ENCODE data around the gene CIROP.

Gene CIROP

DNA sequence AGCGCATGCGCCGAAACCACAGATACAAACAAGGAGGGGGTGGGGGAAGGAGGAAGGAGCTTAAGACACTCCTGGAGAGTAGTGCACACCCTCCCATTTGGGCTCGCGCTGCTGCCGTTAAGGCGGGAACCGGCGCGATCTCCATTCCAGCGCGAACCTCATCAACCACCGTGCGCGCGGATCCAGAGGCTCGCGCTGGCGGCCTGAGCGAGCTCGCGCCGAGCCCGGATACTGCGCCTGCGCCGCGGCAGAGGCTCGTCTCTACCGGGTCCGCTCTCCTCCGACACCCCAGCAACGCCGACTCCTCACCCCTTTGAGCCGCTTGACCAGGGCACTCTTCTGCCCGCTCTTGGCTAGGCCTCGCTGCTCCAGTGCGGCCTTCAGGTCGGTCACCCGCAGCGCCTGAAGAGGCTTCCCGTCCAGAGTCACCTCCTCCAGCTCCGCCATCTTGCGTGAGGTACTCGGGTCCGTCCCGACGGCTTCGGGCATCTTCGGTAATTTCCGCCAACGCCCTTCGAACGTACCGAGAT is 10.1 kb downstream of the CIROP start, which contains the start of gene ACIN1:
ACIN1 (minus strand) TSS at position 471 of the 530 bp plus-strand sequence; CDS start at position 447, 24 bp downstream.
- H3K4me1 Mint-ChIP-seq, result peaks cover 25% of the 10 kb centered on the region
- DNase-seq (ENCODE audit: low spot score in 2 of 2), result peak; percentile 99 to 100

DNA sequence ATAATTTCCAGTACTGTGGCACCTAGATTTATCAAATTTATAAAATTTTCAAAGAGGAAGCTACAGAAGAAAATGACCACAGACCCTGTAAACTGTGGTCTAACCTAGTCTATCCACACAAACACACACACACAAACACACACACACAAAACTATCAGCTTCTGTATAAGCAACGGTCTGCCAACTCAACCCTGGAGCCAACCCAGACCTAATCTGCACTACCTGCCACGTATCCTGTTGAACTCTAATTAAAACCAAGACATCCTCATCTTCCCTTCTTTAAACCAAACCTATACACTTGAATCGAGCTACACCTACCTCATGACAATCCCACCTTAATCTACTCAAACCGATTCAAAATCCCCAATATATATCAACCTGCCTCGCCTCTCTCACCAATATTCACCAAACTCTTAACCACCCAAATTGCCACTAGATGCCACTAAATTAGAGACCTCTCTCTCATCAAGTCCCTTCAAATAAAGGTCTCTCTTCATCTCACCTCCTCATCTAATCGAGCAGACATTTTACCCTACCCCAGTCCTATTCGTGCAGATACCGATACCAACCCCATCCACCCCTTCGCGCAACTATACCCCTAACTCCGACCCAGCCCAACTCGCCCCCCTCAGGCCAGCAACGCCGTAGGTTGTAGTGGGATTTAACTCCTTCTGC is 10.7 kb downstream of the CIROP start:
- no peak for DNase-seq (ENCODE audit: low spot score in 2 of 2)
- H3K36me3 Mint-ChIP-seq, result peaks cover 26% of the 10 kb centered on the region

More for the DNA sequence above, 10.1 kb downstream of the CIROP start, which contains the start of gene ACIN1:
- no peak within 1 kb of the TSS for H3K4me3 Mint-ChIP-seq
- H3K36me3 Mint-ChIP-seq, result peaks cover 31% of the 10 kb centered on the region
- ATAC-seq, result peak; percentile 67
- H3K27ac Mint-ChIP-seq, result no peak within 1 kb of the TSS
- H3K9me3 Mint-ChIP-seq, result no peaks in the 10 kb centered on the region

GRCh38 chr14:23093526-23093925 is 11.3 kb downstream of the CIROP start:
- H3K4me1 Mint-ChIP-seq, result peaks cover 30% of the 10 kb centered on the region
- no peak for DNase-seq (ENCODE audit: low spot score in 2 of 2)

More for the DNA sequence above, 10.7 kb downstream of the CIROP start:
- peaks cover 30% of the 10 kb centered on the region for H3K4me1 Mint-ChIP-seq
- no peak overlapping the region for H3K27ac Mint-ChIP-seq
- no peaks in the 10 kb centered on the region for H3K9me3 Mint-ChIP-seq
- ATAC-seq, result no peak
- no peak overlapping the region for H3K4me3 Mint-ChIP-seq

DNA sequence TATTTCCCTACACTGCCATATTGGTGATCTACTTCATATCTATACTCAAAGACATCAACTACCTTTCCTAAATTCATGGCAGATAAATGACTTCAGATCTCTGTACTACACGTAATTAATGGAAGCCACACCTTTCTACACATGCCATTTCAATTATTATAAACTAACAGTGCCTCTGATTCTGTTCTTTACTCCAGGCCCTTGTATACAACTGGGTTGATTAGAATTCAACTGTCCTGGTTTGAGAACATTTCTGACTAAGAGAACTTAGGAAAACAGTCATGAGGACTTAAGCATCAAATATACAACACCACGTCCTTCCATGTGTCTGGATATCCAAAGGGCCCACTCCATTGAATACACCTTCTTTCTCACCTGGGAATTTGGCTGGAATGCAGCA is 11.7 kb downstream of the CIROP start:
- Mint-ChIP-seq H3K36me3 (peaks cover 16% of the 10 kb centered on the region), H3K27ac (no peak overlapping the region)

More at GRCh38 chr14:23093526-23093925, 11.3 kb downstream of the CIROP start:
- Mint-ChIP-seq H3K36me3 (peaks cover 20% of the 10 kb centered on the region), H3K9me3 (no peaks in the 10 kb centered on the region), H3K27ac (no peak overlapping the region), H3K4me3 (no peak overlapping the region)
- ATAC-seq, result no peak

DNA sequence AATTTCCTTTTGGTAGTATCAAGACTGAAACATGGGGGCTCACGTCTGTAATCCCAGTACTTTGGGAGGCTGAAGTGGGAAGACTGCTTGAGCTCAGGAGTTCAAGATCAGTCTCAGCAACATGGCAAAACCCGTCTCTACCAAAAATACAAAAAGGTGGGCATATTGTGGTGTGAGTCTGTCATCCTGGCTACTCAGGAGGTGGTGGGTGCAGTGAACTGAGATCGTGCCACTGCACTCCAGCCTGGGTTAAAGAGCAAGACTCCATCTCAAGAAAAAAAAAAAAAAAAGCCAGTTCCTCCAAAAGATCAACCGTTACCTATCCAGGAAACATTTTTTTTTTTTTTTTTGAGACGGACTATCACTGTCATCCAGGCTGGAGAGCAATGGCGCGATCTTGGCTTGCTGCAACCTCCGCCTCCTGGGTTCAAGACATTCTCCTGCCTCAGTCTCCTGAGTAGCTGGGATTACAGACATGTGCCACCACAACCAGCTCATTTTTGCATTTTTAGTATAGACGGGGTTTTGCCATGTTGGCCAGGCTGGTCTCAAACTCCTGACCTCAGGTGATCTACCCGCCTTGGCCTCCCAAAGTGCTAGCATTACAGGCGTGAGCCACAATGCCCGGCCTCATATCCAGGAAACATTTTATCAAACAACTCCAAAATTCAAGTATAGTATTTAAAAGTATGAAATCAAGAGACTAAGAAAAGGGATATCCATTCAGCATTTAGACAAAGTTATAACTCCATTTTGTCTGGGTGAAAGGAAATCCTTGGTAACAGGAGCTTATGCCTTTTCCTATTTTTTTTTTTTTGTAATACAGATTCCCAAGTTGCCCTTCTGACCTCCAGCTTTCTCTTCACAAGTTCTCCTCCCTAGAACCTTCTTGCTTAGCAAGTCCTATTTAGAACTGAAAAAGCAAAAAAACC is 13.2 kb downstream of the CIROP start:
- Mint-ChIP-seq H3K4me3 (no peak overlapping the region), H3K36me3 (peaks cover under 1% of the 10 kb centered on the region), H3K4me1 (peaks cover 25% of the 10 kb centered on the region), H3K9me3 (no peaks in the 10 kb centered on the region), H3K27ac (no peak overlapping the region)
- DNase-seq (ENCODE audit: low spot score in 2 of 2), result no peak
- no peak for ATAC-seq

More for the DNA sequence above, 11.7 kb downstream of the CIROP start:
- Mint-ChIP-seq H3K9me3 (no peaks in the 10 kb centered on the region), H3K4me1 (peaks cover 30% of the 10 kb centered on the region), H3K4me3 (no peak overlapping the region)
- ATAC-seq (no peak), DNase-seq (ENCODE audit: low spot score in 2 of 2) (no peak)

DNA sequence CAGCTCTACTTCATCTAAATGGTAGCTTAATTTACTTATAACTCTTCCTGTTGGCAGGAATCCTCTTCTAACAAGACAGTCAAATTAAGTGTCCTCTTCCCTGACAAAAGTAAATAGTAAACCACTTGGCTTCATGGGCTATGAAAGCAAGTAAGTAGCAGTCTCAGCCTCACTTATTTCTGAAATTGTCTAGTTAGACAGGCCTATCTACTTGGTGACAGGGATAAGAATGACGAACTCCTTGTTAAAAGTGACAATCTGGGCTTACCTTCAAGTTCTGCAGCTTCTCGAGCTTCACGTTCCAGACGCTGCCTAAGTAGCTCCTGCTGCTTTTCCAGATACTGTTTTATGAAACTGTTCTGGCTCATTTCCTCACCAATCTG is 14.5 kb downstream of the CIROP start:
- H3K4me1 Mint-ChIP-seq, result peaks cover 37% of the 10 kb centered on the region
- ATAC-seq, result no peak
- DNase-seq (ENCODE audit: low spot score in 2 of 2), result no peak
- H3K4me3 Mint-ChIP-seq, result no peak overlapping the region
- no peak overlapping the region for H3K27ac Mint-ChIP-seq
- no peaks in the 10 kb centered on the region for H3K9me3 Mint-ChIP-seq
- no peaks in the 10 kb centered on the region for H3K36me3 Mint-ChIP-seq

- ATAC-seq, result no peak
- Mint-ChIP-seq H3K9me3 (no peaks in the 10 kb centered on the region), H3K4me3 (no peak overlapping the region), H3K36me3 (no peaks in the 10 kb centered on the region), H3K4me1 (peaks cover 38% of the 10 kb centered on the region), H3K27ac (peak overlapping the region; percentile 3)
- no peak for DNase-seq (ENCODE audit: low spot score in 2 of 2)
These were observed 15.1 kb downstream of the CIROP start for GRCh38 chr14:23089498-23090253.

DNA sequence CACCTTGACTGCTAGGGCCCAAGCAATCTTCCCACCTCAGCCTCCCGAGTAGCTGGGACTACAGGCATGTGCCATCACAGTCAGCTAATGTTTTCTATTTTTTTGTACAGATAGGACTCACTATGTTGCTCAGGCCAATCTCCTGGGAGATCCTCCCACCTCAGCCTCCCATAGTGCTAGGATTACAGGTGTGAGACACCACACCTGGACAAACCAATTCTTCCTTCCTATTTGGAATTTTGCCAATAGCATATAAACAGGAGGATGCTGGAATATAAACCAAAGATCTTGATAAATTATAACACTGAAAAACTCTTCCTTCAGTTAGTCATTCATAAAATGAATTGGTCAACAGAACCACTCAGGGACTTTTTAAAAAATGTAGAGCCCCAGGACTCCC is 18.2 kb downstream of the CIROP start:
- Mint-ChIP-seq H3K36me3 (no peaks in the 10 kb centered on the region), H3K27ac (no peak overlapping the region), H3K4me1 (peaks cover 30% of the 10 kb centered on the region), H3K9me3 (no peaks in the 10 kb centered on the region), H3K4me3 (no peak overlapping the region)
- no peak for DNase-seq (ENCODE audit: low spot score in 2 of 2)
- no peak for ATAC-seq

DNA sequence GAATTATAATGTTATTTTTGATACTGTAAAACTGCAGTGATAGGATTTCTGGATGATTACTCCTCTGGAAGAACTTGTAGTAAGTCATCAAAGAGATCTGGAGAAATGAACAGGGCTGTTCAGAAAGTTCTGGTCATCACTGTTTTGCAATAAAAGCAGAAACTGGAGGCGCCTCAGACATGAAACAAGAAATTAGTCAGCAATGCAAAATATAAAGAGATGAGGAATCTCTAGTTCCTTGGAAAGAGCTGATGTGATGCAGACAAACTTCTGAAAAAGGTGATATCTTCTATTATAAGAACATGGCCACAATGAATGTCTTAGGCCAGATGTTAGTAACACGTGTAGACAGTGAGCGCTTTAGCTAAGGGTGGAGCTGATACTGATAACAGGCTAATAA is 19.3 kb downstream of the CIROP start:
- H3K4me3 Mint-ChIP-seq, result peak overlapping the region; percentile 15
- no peaks in the 10 kb centered on the region for H3K36me3 Mint-ChIP-seq
- no peaks in the 10 kb centered on the region for H3K9me3 Mint-ChIP-seq
- H3K27ac Mint-ChIP-seq, result peak overlapping the region; percentile 82
- H3K4me1 Mint-ChIP-seq, result peaks cover 33% of the 10 kb centered on the region
- DNase-seq (ENCODE audit: low spot score in 2 of 2) (no peak), ATAC-seq (peak; percentile 66)

DNA sequence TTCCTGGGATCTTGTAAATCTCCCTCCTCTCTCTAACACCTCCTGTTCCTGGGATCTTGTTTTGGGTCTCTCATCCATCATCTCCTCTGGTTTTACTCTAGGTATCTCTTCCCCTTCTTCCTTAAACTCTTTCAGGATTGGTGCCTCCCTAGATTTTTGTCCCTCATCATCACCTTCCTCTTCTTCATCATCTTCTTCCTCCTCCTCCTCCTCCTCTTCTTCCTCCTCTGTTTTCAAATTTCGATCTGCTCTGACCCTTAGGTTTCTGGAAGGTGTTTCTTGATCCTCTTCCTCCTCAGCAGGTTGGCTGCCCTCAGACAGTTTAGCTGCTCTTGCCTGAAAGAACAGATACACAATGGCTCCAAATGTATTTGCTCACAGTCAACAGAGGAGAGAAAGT is 24.3 kb downstream of the CIROP start:
- peak overlapping the region; percentile 74 for H3K27ac Mint-ChIP-seq
- no peaks in the 10 kb centered on the region for H3K9me3 Mint-ChIP-seq
- H3K36me3 Mint-ChIP-seq, result no peaks in the 10 kb centered on the region
- H3K4me3 Mint-ChIP-seq, result no peak overlapping the region
- H3K4me1 Mint-ChIP-seq, result peaks cover 18% of the 10 kb centered on the region
- ATAC-seq (no peak), DNase-seq (ENCODE audit: low spot score in 2 of 2) (no peak)

GRCh38 chr14:23079716-23080115 is 25.1 kb downstream of the CIROP start:
- Mint-ChIP-seq H3K4me3 (no peak overlapping the region), H3K4me1 (peaks cover 15% of the 10 kb centered on the region), H3K36me3 (no peaks in the 10 kb centered on the region), H3K9me3 (no peaks in the 10 kb centered on the region), H3K27ac (peak overlapping the region; percentile 74)
- DNase-seq (ENCODE audit: low spot score in 2 of 2) (no peak), ATAC-seq (no peak)

- Mint-ChIP-seq H3K27ac (peak overlapping the region; percentile 74), H3K4me3 (no peak overlapping the region), H3K4me1 (peaks cover 15% of the 10 kb centered on the region), H3K36me3 (no peaks in the 10 kb centered on the region), H3K9me3 (no peaks in the 10 kb centered on the region)
- DNase-seq (ENCODE audit: low spot score in 2 of 2) (no peak), ATAC-seq (peak; percentile 64)
These were observed 26.1 kb downstream of the CIROP start for GRCh38 chr14:23078692-23079116.

DNA sequence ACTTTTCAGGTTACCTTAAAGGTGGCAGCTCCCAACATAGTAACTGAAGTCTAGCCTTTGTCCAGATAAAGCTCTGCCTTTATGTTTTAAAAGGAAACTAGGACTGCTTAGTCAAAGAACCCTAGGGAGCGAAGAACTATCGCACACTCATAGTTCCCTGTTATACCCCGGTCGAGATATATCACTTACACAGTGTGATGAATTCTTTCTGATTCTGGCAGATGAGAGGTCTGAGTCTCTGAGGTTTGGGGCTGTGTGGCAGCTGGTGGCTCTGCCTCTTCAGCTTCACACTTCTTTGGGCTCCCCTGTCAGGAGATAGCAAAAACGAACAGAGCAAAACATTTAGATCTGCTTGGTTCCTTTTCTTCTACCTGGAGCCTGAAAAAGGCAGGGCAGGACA is 26.8 kb downstream of the CIROP start:
- Mint-ChIP-seq H3K9me3 (no peaks in the 10 kb centered on the region), H3K4me1 (peaks cover 15% of the 10 kb centered on the region), H3K27ac (peak overlapping the region; percentile 32), H3K36me3 (no peaks in the 10 kb centered on the region), H3K4me3 (no peak overlapping the region)
- ATAC-seq (no peak), DNase-seq (ENCODE audit: low spot score in 2 of 2) (no peak)

DNA sequence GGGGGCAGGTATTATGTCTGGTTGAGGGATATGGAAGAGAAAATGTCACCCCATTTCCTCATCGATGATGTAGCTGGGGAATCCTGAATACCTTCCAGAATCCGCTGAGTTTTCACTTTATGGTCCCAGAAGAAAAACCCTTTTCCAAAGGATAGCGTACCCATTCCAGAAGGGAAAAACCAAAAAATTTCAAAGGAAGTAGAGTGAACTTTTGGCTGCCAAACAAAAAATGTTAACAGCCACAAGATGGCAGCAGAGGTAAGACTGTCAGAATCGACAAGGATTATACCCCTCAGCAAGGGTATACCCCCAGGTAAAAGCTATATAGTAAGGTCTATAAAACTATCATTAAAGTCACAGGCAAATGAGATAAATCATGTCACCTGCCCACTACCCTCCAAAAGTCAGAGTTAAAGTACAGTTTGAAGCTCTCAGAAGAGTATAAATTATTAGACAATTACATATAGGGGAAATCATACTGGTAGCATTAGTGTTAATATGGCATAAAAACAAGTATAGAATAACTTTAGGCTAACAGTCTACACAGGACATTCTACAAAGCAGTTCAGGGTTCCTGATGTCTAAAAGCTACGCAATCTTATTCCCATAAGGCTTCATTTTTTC is 27.9 kb downstream of the CIROP start:
- DNase-seq (ENCODE audit: low spot score in 2 of 2), result no peak
- Mint-ChIP-seq H3K9me3 (no peaks in the 10 kb centered on the region), H3K4me1 (peaks cover 19% of the 10 kb centered on the region), H3K4me3 (no peak overlapping the region), H3K36me3 (no peaks in the 10 kb centered on the region), H3K27ac (no peak overlapping the region)
- peak; percentile 51 for ATAC-seq
